IMR-90 (cell line): ENCODE results near the gene TRAIP. TPM values are rescaled to one million over a fixed set of nuclear protein-coding genes. Genes with fewer than 3 reads are reported as not detected.

Experiments
- ATAC-seq: fragments of 200-7000 bp; cut with Tn5 transposase; 2 replicates; pipeline ENCODE4 v1.9.1; 2020; ENCODE audit warnings: low read depth, mild to moderate bottlenecking, moderate library complexity
- BruUV-seq: library from RNA; stranded (reverse); fragments of 400-500 nt; replicated peaks from 2 replicates; lab custom pipeline; 2021; lab: Mats Ljungman, UMichigan
- CTCF ChIA-PET: fragments of 300-600 bp; formaldehyde crosslinking; extraction: SDS; loops from one replicate; lab custom pipeline; 2021; ENCODE audit warnings: antibody characterized with exemption; lab: Yijun Ruan, JAX
- POLR2A ChIA-PET: fragments of 300-600 bp; sonication (Branson Sonifier 250); formaldehyde crosslinking; loops from one replicate; lab custom pipeline; 2022; ENCODE audit warnings: antibody characterized with exemption; ENCODE audit not compliant: unreplicated experiment; lab: Charles Lee
- DNase-seq: peaks from one replicate; pipeline ENCODE4 v3.0.0; 2013
- H2AFZ ChIP-seq: replicated peaks from 2 replicates; pipeline ENCODE3; 2013; ENCODE audit warnings: low read length, mild to moderate bottlenecking; ENCODE audit not compliant: poor library complexity
- H2AK5ac ChIP-seq: 2 replicates; pipeline ENCODE4 v1.6.1; 2013; ENCODE audit warnings: low read depth, low read length, inconsistent platforms
- H2AK9ac ChIP-seq: replicated peaks from 2 replicates; pipeline ENCODE3; 2013; ENCODE audit warnings: mild to moderate bottlenecking, low read depth, low read length, moderate library complexity; ENCODE audit not compliant: poor library complexity
- H2BK120ac ChIP-seq: 2 replicates; pipeline ENCODE4 v1.6.1; 2013; ENCODE audit warnings: low read depth, low read length, inconsistent platforms
- H2BK15ac ChIP-seq: 3 replicates; pipeline ENCODE4 v1.6.1; 2013; ENCODE audit warnings: low read depth, low read length, inconsistent platforms
- H2BK20ac ChIP-seq: 2 replicates; pipeline ENCODE4 v1.6.1; 2013; ENCODE audit warnings: low read depth, mild to moderate bottlenecking, inconsistent platforms, low read length, moderate library complexity
- H2BK5ac ChIP-seq: 2 replicates; pipeline ENCODE4 v1.6.1; 2013; ENCODE audit warnings: mild to moderate bottlenecking, low read depth, low read length, inconsistent platforms; ENCODE audit not compliant: poor library complexity, severe bottlenecking
- H3K14ac ChIP-seq: replicated peaks from 2 replicates; pipeline ENCODE4 v1.6.1; 2013; ENCODE audit warnings: low read depth, low read length, inconsistent platforms
- H3K18ac ChIP-seq: 2 replicates; pipeline ENCODE4 v1.6.1; 2013; ENCODE audit warnings: low read depth, low read length, control low read depth
- H3K23ac ChIP-seq: 2 replicates; pipeline ENCODE4 v1.6.1; 2013; ENCODE audit warnings: low read depth, low read length, inconsistent platforms
- H3K27ac ChIP-seq: 2 replicates; pipeline ENCODE4 v1.5.1; 2013; ENCODE audit warnings: mild to moderate bottlenecking, control low read depth, low read length; ENCODE audit not compliant: insufficient read depth
- H3K27me3 ChIP-seq: 2 replicates; pipeline ENCODE4 v1.6.1; 2013; ENCODE audit warnings: low read length; ENCODE audit not compliant: control insufficient read depth, insufficient read depth
- H3K36me3 ChIP-seq: 2 replicates; pipeline ENCODE4 v1.6.1; 2013; ENCODE audit warnings: low read length, mixed read lengths; ENCODE audit not compliant: control insufficient read depth, insufficient read depth
- H3K4ac ChIP-seq: 2 replicates; pipeline ENCODE4 v1.6.1; 2013; ENCODE audit warnings: low read depth, low read length, inconsistent platforms
- H3K4me1 ChIP-seq: 2 replicates; pipeline ENCODE4 v1.6.1; 2013; ENCODE audit warnings: low read length, mixed read lengths; ENCODE audit not compliant: control insufficient read depth, insufficient read depth
- H3K4me2 ChIP-seq: 2 replicates; pipeline ENCODE4 v1.6.1; 2013; ENCODE audit warnings: low read depth, mild to moderate bottlenecking, control low read depth, low read length, moderate library complexity
- H3K4me3 ChIP-seq: 2 replicates; pipeline ENCODE4 v1.5.1; 2013; ENCODE audit warnings: low read depth, mild to moderate bottlenecking, control low read depth, low read length, moderate library complexity; ENCODE audit not compliant: insufficient read depth
- H3K56ac ChIP-seq: 2 replicates; pipeline ENCODE4 v1.6.1; 2013; ENCODE audit warnings: low read length, inconsistent platforms; ENCODE audit not compliant: insufficient read depth; ENCODE audit errors: extremely low read depth
- H3K79me1 ChIP-seq, 2 experiments: 2 replicates each; pipeline ENCODE4 v1.6.1; 2013; ENCODE audit warnings: low read length in 2 of 2, inconsistent platforms in 1 of 2, low read depth in 1 of 2
- H3K9ac ChIP-seq: 2 replicates; pipeline ENCODE4 v1.6.1; 2013; ENCODE audit warnings: low read depth, low read length, control low read depth
- H3K9me1 ChIP-seq: 2 replicates; pipeline ENCODE4 v1.6.1; 2013; ENCODE audit warnings: low read length, inconsistent platforms; ENCODE audit not compliant: insufficient read depth
- H3K9me3 ChIP-seq: 2 replicates; pipeline ENCODE4 v1.6.1; 2013; ENCODE audit warnings: low read length; ENCODE audit not compliant: control insufficient read depth, insufficient read depth
- H4K20me1 ChIP-seq: 2 replicates; pipeline ENCODE4 v1.6.1; 2013; ENCODE audit warnings: low read length, inconsistent platforms; ENCODE audit not compliant: insufficient read depth
- H4K5ac ChIP-seq: 2 replicates; pipeline ENCODE4 v1.6.1; 2013; ENCODE audit warnings: mild to moderate bottlenecking, low read depth, low read length, control low read depth
- H4K8ac ChIP-seq, 2 experiments: 2 replicates each; pipeline ENCODE4 v1.6.1; 2013; ENCODE audit warnings: low read depth in 2 of 2, low read length in 2 of 2, control low read depth in 1 of 2, inconsistent platforms in 1 of 2
- H4K91ac ChIP-seq: 2 replicates; pipeline ENCODE4 v1.6.1; 2013; ENCODE audit warnings: low read depth, low read length, inconsistent platforms; ENCODE audit not compliant: insufficient read depth
- BHLHE40 ChIP-seq: fragments of 150-350 bp; IDR thresholded peaks from 2 replicates; pipeline ENCODE4 v1.6.1; 2016; ENCODE audit warnings: mild to moderate bottlenecking, low read depth, low read length
- CEBPB ChIP-seq: IDR thresholded peaks from 2 replicates; pipeline ENCODE4 v1.6.1; 2012; ENCODE audit warnings: low read depth, low read length, improper control_type of control experiment
- CHD1 ChIP-seq: IDR thresholded peaks from 2 replicates; pipeline ENCODE4 v1.6.1; 2012; ENCODE audit warnings: low read depth, low read length, improper control_type of control experiment
- CTCF ChIP-seq: conservative IDR thresholded peaks from 2 replicates; pipeline ENCODE4 v1.5.1; 2012; ENCODE audit warnings: mild to moderate bottlenecking, low read depth, low read length, improper control_type of control experiment
- ELK1 ChIP-seq: fragments of 150-350 bp; IDR thresholded peaks from 2 replicates; pipeline ENCODE4 v1.6.1; 2016; ENCODE audit warnings: low read depth, mild to moderate bottlenecking, low read length, moderate library complexity, borderline replicate concordance
- FOS ChIP-seq: fragments of 150-350 bp; IDR thresholded peaks from 2 replicates; pipeline ENCODE4 v1.6.1; 2016; ENCODE audit warnings: low read depth, low read length
- MAFK ChIP-seq: IDR thresholded peaks from 2 replicates; pipeline ENCODE4 v1.6.1; 2012; ENCODE audit warnings: low read depth, low read length, improper control_type of control experiment
- MAZ ChIP-seq: IDR thresholded peaks from 2 replicates; pipeline ENCODE4 v1.6.1; 2012; ENCODE audit warnings: low read depth, mild to moderate bottlenecking, low read length, improper control_type of control experiment, moderate library complexity, borderline replicate concordance
- MXI1 ChIP-seq: IDR thresholded peaks from 2 replicates; pipeline ENCODE4 v1.6.1; 2012; ENCODE audit warnings: low read depth, mild to moderate bottlenecking, low read length, moderate library complexity, borderline replicate concordance
- NFE2L2 ChIP-seq: fragments of 150-350 bp; IDR thresholded peaks from 2 replicates; pipeline ENCODE4 v1.6.1; 2016; ENCODE audit warnings: low read depth, mild to moderate bottlenecking, low read length
- POLR2A ChIP-seq: IDR thresholded peaks from 2 replicates; pipeline ENCODE4 v1.6.1; 2012; ENCODE audit warnings: mild to moderate bottlenecking, low read depth, low read length
- RAD21 ChIP-seq: IDR thresholded peaks from 2 replicates; pipeline ENCODE4 v1.6.1; 2012; ENCODE audit warnings: low read length, improper control_type of control experiment
- RCOR1 ChIP-seq: IDR thresholded peaks from 2 replicates; pipeline ENCODE4 v1.6.1; 2012; ENCODE audit warnings: mild to moderate bottlenecking, low read length, improper control_type of control experiment; ENCODE audit not compliant: insufficient replicate concordance
- RFX5 ChIP-seq: IDR thresholded peaks from 2 replicates; pipeline ENCODE4 v1.8.0; 2012; ENCODE audit warnings: low read depth, mild to moderate bottlenecking, low read length, moderate library complexity
- SMC3 ChIP-seq: fragments of 150-350 bp; IDR thresholded peaks from 2 replicates; pipeline ENCODE4 v1.6.1; 2016; ENCODE audit warnings: low read depth, mild to moderate bottlenecking, antibody characterized with exemption, low read length, moderate library complexity
- USF2 ChIP-seq: fragments of 150-350 bp; IDR thresholded peaks from 2 replicates; pipeline ENCODE4 v1.6.1; 2017; ENCODE audit warnings: mild to moderate bottlenecking, antibody characterized with exemption, low read length, low read depth
- WGBS, 2 experiments: methylation state at CpG; one replicate each; pipeline versions ENCODE4 v1.1.5 to v1.1.7; 2013; ENCODE audit warnings: missing lambda C conversion rate in 2 of 2; ENCODE audit not compliant: insufficient read length in 1 of 2; ENCODE audit errors: extremely low coverage in 2 of 2; 5-methylcytosine and 5-hydroxymethylcytosine counted together
- dilution Hi-C: fragments of 300-500 bp; cut with HindIII; formaldehyde crosslinking; loops from one replicate; pipeline ENCODE4 v1.14.3; 2018; ENCODE audit warnings: low sequenced_read_pairs; ENCODE audit not compliant: unreplicated experiment
- in situ Hi-C: fragments of 300-500 bp; cut with MboI; formaldehyde crosslinking; loops from 3 replicates; pipeline ENCODE4 v1.14.3; 2019; ENCODE audit warnings: low sequenced_read_pairs, inconsistent platforms, mixed read lengths
- intact Hi-C: fragments of 100-400 bp; cut with micrococcal nuclease; formaldehyde crosslinking; loops from 2 replicates; pipeline ENCODE4 v1.10.0; 2022
- polyA plus RNA-seq, 3 experiments: library from polyadenylated mRNA; depleted of rRNA; stranded (reverse); fragments of >200 nt; gene quantifications; 2 replicates each; pipeline ENCODE4 v1.2.3, GENCODE V29; 2012; ENCODE audit warnings: low replicate concordance in 1 of 3
- total RNA-seq: library from RNA; depleted of rRNA; stranded (reverse); fragments of >200 nt; gene quantifications from 2 replicates; pipeline ENCODE4 v1.2.3, GENCODE V29; 2012

TRAIP gene
- total and polyA plus RNA-seq, 2 of the 4 experiments (the other 2 are of a cell fraction) = 6.3 to 9.2 TPM

GRCh38 chr3:49876567-49876966 lies 20.2 kb upstream of the TRAIP start:
- no peak overlapping the region for H3K23ac ChIP-seq
- no peak overlapping the region for H2BK5ac ChIP-seq

More at GRCh38 chr3:49876567-49876966, 20.2 kb upstream of the TRAIP start:
- Histone ChIP-seq H3K4ac (no peak overlapping the region), H2AK5ac (no peak overlapping the region), H2BK120ac (no peak overlapping the region), H3K27ac (no peak overlapping the region), H3K4me2 (no peak overlapping the region), H3K36me3 (no peaks in the 10 kb centered on the region), H2BK15ac (no peak overlapping the region), H4K8ac (no peak overlapping the region), H3K27me3 (peaks cover 52% of the 10 kb centered on the region), H3K79me1 (no peaks in the 10 kb centered on the region), H3K18ac (no peak overlapping the region), H3K14ac (no peak overlapping the region), H4K91ac (no peak overlapping the region), H3K56ac (no peak overlapping the region), H3K9me1 (no peaks in the 10 kb centered on the region), H4K5ac (no peak overlapping the region), H3K4me3 (no peak overlapping the region), H2AK9ac (peak overlapping the region; percentile 85), H3K4me1 (no peaks in the 10 kb centered on the region; the same call in 1 of the 2 replicates), H3K9ac (no peak overlapping the region), H2AFZ (no peak overlapping the region), H4K20me1 (no peaks in the 10 kb centered on the region; the same call in 1 of the 2 replicates), H3K9me3 (no peaks in the 10 kb centered on the region), H2BK20ac (no peak overlapping the region)
- CTCF ChIA-PET = interaction anchor here (0.6 kb wide), 1 partner anchor 22 kb away, joined by 8 read pairs; no protein-coding TSS in a partner anchor
- dilution Hi-C loops (no loop called here), in situ Hi-C loops (no loop called here), intact Hi-C loops (no loop called here)
- TF ChIP-seq USF2 (no peak), BHLHE40 (no peak), RAD21 (no peak), RFX5 (no peak), RCOR1 (no peak), SMC3 (no peak), MAZ (no peak), ELK1 (no peak), POLR2A (no peak), CTCF (no peak), CEBPB (no peak), NFE2L2 (no peak), MAFK (no peak), MXI1 (no peak), FOS (no peak), CHD1 (no peak)
- BruUV-seq = no TSS peak
- ATAC-seq = no peak
- 73% methylated on average over 3 of the region's 5 CpGs; no CpG with 5 or more reads in 1 of the 2 experiments for WGBS, 2 experiments
- POLR2A ChIA-PET = no interaction called here
- no peak for DNase-seq
